Ovary (tissue), 3 donors: Measurements from ENCODE around the gene PATJ.
A peak's percentile ranks its signal among the peaks of the same experiment; 100 is the strongest.

Experiments
- POLR2A ChIP-seq: fragments of 450-650 bp; IDR thresholded peaks from one replicate; pipeline ENCODE4 v1.6.1; 2017; ENCODE audit warnings: antibody characterized with exemption, mild to moderate bottlenecking, moderate library complexity
- TF ChIP-seq, protein P1 (sequence below), 3 donors: fragments of 450-650 bp in 2 of 3; fragments of 200-600 bp in 1 of 3; IDR thresholded peaks; one replicate each; pipeline versions ENCODE4 v1.5.1 to v1.8.0; 2016 to 2022; ENCODE audit warnings: antibody characterized with exemption in 3 of 3, mild to moderate bottlenecking in 1 of 3
- donor health status: DM: no; HTN: no; CAD: no.

DNA sequence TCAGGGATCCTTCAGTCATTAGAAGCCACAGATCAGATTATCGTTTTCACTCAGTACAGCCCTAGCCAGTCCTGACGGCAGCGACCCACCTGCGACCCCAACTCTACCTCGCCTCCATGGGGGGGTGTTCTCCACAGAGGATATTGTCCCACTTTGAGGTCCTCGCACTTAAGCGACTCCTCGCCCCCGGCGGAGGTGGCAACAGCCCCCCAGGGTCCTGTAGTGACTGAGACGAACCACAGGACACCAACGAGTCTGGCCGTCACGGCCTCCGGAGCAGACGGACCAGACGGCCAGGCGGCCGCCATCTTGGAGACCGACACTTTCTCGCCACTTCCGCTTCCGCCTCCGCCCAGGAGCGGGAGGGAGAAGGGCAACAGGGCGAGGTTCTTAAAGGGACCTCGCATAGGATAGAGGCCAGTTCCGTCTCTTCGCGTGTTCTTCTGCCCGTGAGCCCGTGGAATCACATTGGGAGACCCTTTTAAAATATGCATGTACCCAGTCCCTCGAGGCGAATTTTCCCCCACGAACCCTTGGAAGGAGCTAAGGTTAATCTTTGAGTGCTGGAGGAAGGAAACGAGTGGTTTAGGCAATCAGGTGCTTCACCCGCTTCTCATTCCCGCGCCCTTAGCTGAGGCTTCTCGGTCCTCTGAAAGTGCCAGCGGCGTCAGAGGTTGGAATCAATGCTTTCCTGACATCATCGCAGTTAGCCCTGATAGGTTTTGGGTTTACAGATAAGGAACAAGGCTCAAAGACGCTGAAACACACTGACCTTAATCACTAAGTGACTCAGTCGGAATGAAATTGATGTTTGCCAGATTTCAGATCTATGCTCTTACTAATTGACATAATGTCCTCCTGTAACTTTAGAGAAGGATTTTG is 17.2 kb upstream of the PATJ start, which contains the start of gene TM2D1:
- TF ChIP-seq, protein P1, sequence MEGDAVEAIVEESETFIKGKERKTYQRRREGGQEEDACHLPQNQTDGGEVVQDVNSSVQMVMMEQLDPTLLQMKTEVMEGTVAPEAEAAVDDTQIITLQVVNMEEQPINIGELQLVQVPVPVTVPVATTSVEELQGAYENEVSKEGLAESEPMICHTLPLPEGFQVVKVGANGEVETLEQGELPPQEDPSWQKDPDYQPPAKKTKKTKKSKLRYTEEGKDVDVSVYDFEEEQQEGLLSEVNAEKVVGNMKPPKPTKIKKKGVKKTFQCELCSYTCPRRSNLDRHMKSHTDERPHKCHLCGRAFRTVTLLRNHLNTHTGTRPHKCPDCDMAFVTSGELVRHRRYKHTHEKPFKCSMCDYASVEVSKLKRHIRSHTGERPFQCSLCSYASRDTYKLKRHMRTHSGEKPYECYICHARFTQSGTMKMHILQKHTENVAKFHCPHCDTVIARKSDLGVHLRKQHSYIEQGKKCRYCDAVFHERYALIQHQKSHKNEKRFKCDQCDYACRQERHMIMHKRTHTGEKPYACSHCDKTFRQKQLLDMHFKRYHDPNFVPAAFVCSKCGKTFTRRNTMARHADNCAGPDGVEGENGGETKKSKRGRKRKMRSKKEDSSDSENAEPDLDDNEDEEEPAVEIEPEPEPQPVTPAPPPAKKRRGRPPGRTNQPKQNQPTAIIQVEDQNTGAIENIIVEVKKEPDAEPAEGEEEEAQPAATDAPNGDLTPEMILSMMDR (IDR thresholded peaks at IDR 0.05) = peak in 1 of 3 donors; percentile 13
- TF ChIP-seq POLR2A = peak; percentile 84
